ENCODE data around the gene DDX25.

DNA sequence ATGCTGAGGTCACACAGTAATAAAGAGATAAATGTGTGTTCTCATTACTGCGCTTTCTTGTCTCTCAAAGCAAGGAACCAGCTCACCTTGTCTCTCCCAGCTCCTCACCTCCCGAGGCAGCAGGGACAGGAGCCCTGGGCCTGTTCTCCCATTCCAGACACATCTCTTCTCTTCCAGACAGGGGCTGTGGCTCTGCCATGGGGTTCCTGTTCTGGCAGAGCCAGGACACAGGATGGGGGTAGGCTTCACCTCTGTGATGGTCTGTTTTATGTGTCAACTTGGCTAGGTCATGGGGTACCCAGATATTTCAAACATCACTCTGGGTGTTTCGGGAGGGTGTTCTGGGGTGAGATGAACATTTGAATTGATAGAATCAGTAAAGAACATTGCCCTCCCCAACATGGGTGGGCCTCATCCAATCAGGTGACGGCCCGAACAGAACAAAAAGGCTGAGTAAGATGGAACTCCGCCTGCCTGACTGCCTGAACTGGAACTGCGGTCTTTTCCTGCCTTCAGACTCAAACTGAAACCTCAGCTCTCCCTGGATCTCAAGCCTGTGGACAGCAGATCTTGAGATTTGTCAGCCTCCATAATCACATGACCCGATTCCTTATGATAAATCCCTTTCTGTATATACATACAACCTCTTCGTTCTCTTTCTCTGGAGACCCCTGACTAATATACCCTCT is 39.5 kb downstream of the DDX25 start:
- TF ChIP-seq, protein P1, sequence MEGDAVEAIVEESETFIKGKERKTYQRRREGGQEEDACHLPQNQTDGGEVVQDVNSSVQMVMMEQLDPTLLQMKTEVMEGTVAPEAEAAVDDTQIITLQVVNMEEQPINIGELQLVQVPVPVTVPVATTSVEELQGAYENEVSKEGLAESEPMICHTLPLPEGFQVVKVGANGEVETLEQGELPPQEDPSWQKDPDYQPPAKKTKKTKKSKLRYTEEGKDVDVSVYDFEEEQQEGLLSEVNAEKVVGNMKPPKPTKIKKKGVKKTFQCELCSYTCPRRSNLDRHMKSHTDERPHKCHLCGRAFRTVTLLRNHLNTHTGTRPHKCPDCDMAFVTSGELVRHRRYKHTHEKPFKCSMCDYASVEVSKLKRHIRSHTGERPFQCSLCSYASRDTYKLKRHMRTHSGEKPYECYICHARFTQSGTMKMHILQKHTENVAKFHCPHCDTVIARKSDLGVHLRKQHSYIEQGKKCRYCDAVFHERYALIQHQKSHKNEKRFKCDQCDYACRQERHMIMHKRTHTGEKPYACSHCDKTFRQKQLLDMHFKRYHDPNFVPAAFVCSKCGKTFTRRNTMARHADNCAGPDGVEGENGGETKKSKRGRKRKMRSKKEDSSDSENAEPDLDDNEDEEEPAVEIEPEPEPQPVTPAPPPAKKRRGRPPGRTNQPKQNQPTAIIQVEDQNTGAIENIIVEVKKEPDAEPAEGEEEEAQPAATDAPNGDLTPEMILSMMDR (IDR thresholded peaks at IDR 0.05; ENCODE audit: control extremely low read depth in 1 of 3, insufficient read depth in 1 of 3, low read depth in 1 of 3, low read length in 3 of 3), result no peak
- TF ChIP-seq POLR2AphosphoS5 (IDR thresholded peaks at IDR 0.05; ENCODE audit: low read depth, low read length) (no peak), TEAD4 (IDR thresholded peaks at IDR 0.05; ENCODE audit: low read depth, low read length) (no peak), BCL11A (IDR thresholded peaks at IDR 0.05; ENCODE audit: low read depth in 2 of 2, low read length in 2 of 2) (no peak), NRF1 (IDR thresholded peaks at IDR 0.05; ENCODE audit: low read depth, low read length) (no peak), CEBPB (IDR thresholded peaks at IDR 0.05; ENCODE audit: low read depth, low read length) (no peak), SIN3A (conservative IDR thresholded peaks at IDR 0.05 in 1 of 2, IDR thresholded peaks at IDR 0.05 in 1 of 2; ENCODE audit: low read depth in 1 of 2, low read length in 2 of 2) (no peak), TAF1 (IDR thresholded peaks at IDR 0.05; ENCODE audit: low read depth, low read length) (no peak), EP300 (IDR thresholded peaks at IDR 0.05; ENCODE audit: borderline replicate concordance in 1 of 2, low read depth in 2 of 2, low read length in 2 of 2) (no peak), MAFK (IDR thresholded peaks at IDR 0.05; ENCODE audit: low read depth, low read length) (no peak), POLR2A (IDR thresholded peaks at IDR 0.05; ENCODE audit: control extremely low read depth in 1 of 2, low read depth in 2 of 2, low read length in 2 of 2) (no peak), EZH2 (IDR thresholded peaks at IDR 0.05; ENCODE audit: low read depth, low read length, severe bottlenecking) (no peak), YY1 (IDR thresholded peaks at IDR 0.05; ENCODE audit: low read depth, low read length) (no peak)
- TF ChIP-seq, protein P2, sequence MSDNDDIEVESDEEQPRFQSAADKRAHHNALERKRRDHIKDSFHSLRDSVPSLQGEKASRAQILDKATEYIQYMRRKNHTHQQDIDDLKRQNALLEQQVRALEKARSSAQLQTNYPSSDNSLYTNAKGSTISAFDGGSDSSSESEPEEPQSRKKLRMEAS (IDR thresholded peaks at IDR 0.05), result no peak
